Karpas-422 (cell line): Measurements from ENCODE around the gene KLHL33. TPM values are rescaled to one million over a fixed set of nuclear protein-coding genes. Genes with fewer than 3 reads are reported as not detected.

Source experiments
- DNase-seq: peaks from one replicate; pipeline ENCODE4 v3.0.0-alpha.2; 2015
- H2AFZ ChIP-seq: fragments of 200-600 bp; sonication (generic); 2 replicates; pipeline ENCODE4 v1.6.1; 2014; ENCODE audit warnings: antibody characterized with exemption, low read length, mixed read lengths
- H3K27ac ChIP-seq: fragments of 200-600 bp; sonication (generic); 2 replicates; pipeline ENCODE4 v1.5.1; 2014; ENCODE audit warnings: mild to moderate bottlenecking, low read length, moderate library complexity
- H3K27me3 ChIP-seq: fragments of 200-600 bp; sonication (generic); 2 replicates; pipeline ENCODE4 v1.6.1; 2014; ENCODE audit warnings: low read length, mixed read lengths
- H3K36me3 ChIP-seq: fragments of 200-600 bp; sonication (generic); 2 replicates; pipeline ENCODE4 v1.6.1; 2014; ENCODE audit warnings: low read length, mixed read lengths; ENCODE audit not compliant: insufficient read depth
- H3K4me1 ChIP-seq: fragments of 200-600 bp; sonication (generic); 2 replicates; pipeline ENCODE4 v1.6.1; 2014; ENCODE audit warnings: mild to moderate bottlenecking, low read length, mixed read lengths
- H3K4me2 ChIP-seq: fragments of 200-600 bp; sonication (generic); 2 replicates; pipeline ENCODE4 v1.6.1; 2014; ENCODE audit warnings: low read length, low read depth, mild to moderate bottlenecking; ENCODE audit not compliant: poor library complexity, severe bottlenecking
- H3K4me3 ChIP-seq: fragments of 200-600 bp; sonication (generic); 2 replicates; pipeline ENCODE4 v1.5.1; 2014; ENCODE audit warnings: mild to moderate bottlenecking, antibody characterized with exemption, low read length, mixed read lengths
- H3K79me2 ChIP-seq: fragments of 200-600 bp; sonication (generic); 2 replicates; pipeline ENCODE4 v1.6.1; 2014; ENCODE audit warnings: mild to moderate bottlenecking, low read length, mixed read lengths
- H3K9ac ChIP-seq: fragments of 200-600 bp; sonication (generic); 2 replicates; pipeline ENCODE4 v1.6.0; 2014; ENCODE audit warnings: low read length
- H3K9me2 ChIP-seq: fragments of 200-600 bp; sonication (generic), shearing (Covaris generic); replicated peaks from 2 replicates; pipeline ENCODE4 v1.6.0; 2014; ENCODE audit warnings: mild to moderate bottlenecking, low read length, moderate library complexity; ENCODE audit not compliant: insufficient read depth
- H3K9me3 ChIP-seq: fragments of 300-700, 200-600 bp; sonication (generic); 2 replicates; pipeline ENCODE4 v1.6.1; 2014; ENCODE audit warnings: low read length, mixed read lengths
- H4K20me1 ChIP-seq: fragments of 200-600 bp; sonication (generic); 2 replicates; pipeline ENCODE4 v1.6.1; 2014; ENCODE audit warnings: mild to moderate bottlenecking, antibody characterized with exemption, low read length, low read depth; ENCODE audit not compliant: insufficient read depth
- total RNA-seq: library from RNA; depleted of rRNA; stranded (reverse); fragments of >200 nt; shearing (Covaris generic); gene quantifications from 2 replicates; pipeline ENCODE4 v1.2.3, GENCODE V29; 2014; ENCODE audit warnings: low replicate concordance

KLHL33 gene
- total RNA-seq, 1 experiment from 2014 or later, result not detected

DNA sequence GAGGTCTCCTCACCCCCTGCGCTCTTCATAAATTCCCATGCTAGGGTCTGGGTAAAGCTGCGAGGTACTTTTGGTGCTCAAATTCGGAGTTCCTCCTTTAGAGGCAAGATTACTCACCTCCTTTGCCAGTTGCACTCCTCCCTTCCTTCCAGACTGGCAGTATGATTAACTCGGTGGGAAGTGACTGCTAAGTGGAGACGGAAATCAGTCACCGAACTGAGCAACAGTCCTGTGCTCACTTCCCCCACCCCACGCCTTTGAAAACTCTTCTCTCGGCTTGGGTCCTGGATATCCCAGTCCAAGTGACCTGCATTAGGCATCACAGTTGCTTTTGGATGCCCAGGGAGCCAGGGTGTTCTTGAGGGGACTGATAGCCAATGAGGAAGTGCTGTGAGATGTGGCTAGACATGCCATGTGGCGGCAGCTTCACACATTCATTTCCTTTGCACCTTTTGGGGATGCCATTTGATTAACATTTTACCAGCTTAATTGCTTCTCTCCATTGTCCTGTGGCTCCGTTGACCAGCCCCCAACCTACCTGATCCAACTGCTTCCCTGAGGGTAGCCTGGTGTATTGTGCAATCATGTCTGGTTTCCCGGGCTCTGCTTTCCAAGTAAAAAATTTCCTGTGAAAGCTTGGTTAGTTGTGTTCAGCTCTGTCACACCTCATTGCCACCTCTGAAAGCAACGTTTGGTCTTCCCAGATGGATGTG, 34.1 kb upstream of the KLHL33 start:
- no peaks in the 10 kb centered on the region for H3K9me2 ChIP-seq
- H3K4me2 ChIP-seq, result peak overlapping the region; percentile 96
- no peaks in the 10 kb centered on the region for H3K9me3 ChIP-seq
- peak overlapping the region; percentile 97 for H3K9ac ChIP-seq
- peak overlapping the region; percentile 57 for H3K27ac ChIP-seq
- H4K20me1 ChIP-seq, result peaks cover 38% of the 10 kb centered on the region
- DNase-seq, result peak; percentile 83
- H3K79me2 ChIP-seq, result peaks cover 39% of the 10 kb centered on the region
- peaks cover 38% of the 10 kb centered on the region for H3K36me3 ChIP-seq
- peaks cover 22% of the 10 kb centered on the region for H3K4me1 ChIP-seq
- H3K4me3 ChIP-seq, result peak overlapping the region; percentile 96
- peak overlapping the region; percentile 0; the same call in 1 of the 2 replicates for H2AFZ ChIP-seq
- no peaks in the 10 kb centered on the region for H3K27me3 ChIP-seq

DNA sequence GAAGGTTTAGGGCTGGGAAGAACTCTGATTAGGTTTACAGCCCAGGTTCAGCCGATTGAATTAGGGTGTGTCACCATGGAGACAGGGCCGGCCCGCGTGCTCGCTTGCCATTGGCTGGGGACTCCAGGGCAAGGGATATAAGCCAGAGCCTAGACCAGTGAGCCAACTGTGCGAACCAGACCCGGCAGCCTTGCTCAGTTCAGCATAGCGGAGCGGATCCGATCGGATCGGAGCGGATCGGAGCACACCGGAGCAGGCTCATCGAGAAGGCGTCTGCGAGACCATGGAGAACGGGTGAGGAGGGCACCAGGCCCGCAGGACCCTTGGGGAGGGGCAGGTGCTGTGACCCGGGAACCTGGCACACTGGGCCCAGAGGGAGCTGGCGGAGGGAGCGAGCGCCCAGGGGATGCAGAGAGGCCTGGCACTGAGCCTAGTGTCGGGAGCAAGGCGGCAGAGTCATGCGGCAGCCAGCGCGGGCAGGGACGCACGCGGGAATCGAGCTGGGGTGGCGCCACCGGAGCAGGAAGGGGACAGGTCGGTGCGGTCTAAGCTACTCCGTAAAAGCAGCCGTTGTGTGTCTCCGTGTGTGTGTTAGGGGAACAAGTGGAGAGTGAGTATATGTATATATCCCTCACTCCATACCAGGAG, 33.4 kb upstream of the KLHL33 start, which contains the start of gene PNP:
Gene PNP (plus strand): TSS at position 165 of the 648 bp plus-strand sequence. CDS start 119 bp downstream, at position 284.
- Histone ChIP-seq H4K20me1 (peaks cover 34% of the 10 kb centered on the region), H3K36me3 (peaks cover 31% of the 10 kb centered on the region), H3K79me2 (peaks cover 39% of the 10 kb centered on the region), H3K4me2 (peak within 1 kb of the TSS; percentile 96), H3K4me1 (peaks cover 22% of the 10 kb centered on the region), H3K9ac (peak within 1 kb of the TSS; percentile 97), H3K4me3 (peak within 1 kb of the TSS; percentile 96), H3K27me3 (no peaks in the 10 kb centered on the region), H3K9me3 (no peaks in the 10 kb centered on the region), H2AFZ (peak within 1 kb of the TSS; percentile 96), H3K27ac (peak within 1 kb of the TSS; percentile 57), H3K9me2 (no peaks in the 10 kb centered on the region)
- peak; percentile 99 for DNase-seq

DNA sequence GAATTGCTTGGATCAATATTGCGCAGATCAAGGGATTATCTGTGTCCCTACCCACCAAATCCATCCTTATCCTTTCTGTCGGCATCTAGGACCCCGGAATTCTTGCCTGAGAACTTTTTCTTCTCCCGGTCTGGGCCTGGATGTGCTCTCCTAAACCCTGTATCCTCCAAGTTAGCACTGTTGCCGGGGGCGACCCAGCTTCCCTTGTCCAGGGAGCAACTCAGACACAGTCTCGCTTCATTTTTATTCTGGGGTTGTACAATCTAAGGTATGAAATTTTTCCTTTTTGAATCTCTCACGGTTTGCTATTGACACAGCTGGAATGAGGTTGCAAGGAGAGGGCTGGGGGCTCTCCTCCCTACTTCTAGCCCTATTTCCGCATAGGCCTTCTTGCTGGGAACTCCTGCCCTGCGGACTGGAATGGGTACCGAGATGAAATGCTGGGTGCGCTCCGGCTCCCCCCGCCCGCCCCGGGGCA, 32.8 kb upstream of the KLHL33 start:
- Histone ChIP-seq H3K9me2 (no peaks in the 10 kb centered on the region), H3K27me3 (no peaks in the 10 kb centered on the region), H4K20me1 (peaks cover 29% of the 10 kb centered on the region), H3K4me3 (peak overlapping the region; percentile 96), H3K4me2 (peak overlapping the region; percentile 96), H3K79me2 (peaks cover 39% of the 10 kb centered on the region), H3K4me1 (peaks cover 22% of the 10 kb centered on the region), H3K36me3 (peaks cover 26% of the 10 kb centered on the region), H3K27ac (no peak overlapping the region), H2AFZ (peak overlapping the region; percentile 96), H3K9ac (peak overlapping the region; percentile 97), H3K9me3 (no peaks in the 10 kb centered on the region)
- no peak for DNase-seq

DNA sequence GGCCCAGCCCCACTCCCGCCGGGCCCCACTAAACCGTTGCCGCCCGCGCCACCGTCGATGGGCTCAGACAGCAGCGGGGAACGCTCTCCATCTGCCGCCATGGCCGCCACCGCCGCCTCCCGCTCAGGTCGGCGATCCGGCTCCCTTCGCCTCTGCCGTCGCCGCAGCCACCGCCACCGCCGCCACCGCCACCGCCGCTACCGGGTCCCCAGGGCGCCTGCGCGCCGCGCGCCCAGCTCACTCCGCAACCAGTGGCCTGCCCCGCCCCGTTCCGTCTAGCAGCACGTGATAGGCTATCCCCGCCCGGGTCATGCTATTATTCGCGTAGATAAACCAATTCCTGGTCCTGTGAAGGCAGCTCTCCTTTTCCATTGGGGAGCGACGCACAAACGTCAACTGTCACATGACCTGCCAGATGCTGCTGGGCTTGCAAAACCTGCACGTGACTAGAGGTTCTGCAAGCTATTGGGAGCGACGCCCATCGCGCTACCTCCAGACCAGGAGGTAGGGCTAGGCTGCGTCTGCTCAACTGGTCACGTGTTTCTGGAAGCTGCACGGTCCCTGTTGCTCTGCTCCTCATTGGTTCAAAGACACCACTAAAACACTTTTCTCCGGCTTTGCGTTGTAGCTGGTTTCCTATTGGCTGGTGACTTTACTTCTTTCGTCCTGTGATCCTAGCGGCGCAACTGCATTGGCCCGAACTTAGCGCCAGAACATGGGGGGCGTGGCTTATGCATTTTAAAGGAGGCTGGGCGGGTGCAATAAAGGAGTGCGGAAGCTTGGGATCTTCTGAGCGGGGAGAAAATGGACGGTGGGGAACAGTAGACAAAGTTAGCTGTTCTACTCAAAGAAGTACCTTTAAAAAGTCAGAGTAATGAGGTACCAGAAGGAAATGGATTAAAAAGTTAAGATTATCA, 25.5 kb upstream of the KLHL33 start, which contains the start of gene PIP4P1:
Gene PIP4P1 (minus strand): TSS at position 210 of the 917 bp plus-strand sequence. CDS start 109 bp downstream, at position 101.
- peaks cover 10% of the 10 kb centered on the region for H4K20me1 ChIP-seq
- H3K9ac ChIP-seq, result peak within 1 kb of the TSS; percentile 88
- peak; percentile 100 for DNase-seq
- no peaks in the 10 kb centered on the region; the same call in 1 of the 2 replicates for H3K9me2 ChIP-seq
- peak within 1 kb of the TSS; percentile 75 for H3K27ac ChIP-seq
- no peak within 1 kb of the TSS for H2AFZ ChIP-seq
- peaks cover 46% of the 10 kb centered on the region for H3K79me2 ChIP-seq
- H3K4me3 ChIP-seq, result peak within 1 kb of the TSS; percentile 81
- H3K27me3 ChIP-seq, result no peaks in the 10 kb centered on the region
- H3K36me3 ChIP-seq, result peaks cover 28% of the 10 kb centered on the region
- H3K9me3 ChIP-seq, result no peaks in the 10 kb centered on the region
- peaks cover 48% of the 10 kb centered on the region for H3K4me1 ChIP-seq
- peak within 1 kb of the TSS; percentile 93 for H3K4me2 ChIP-seq

DNA sequence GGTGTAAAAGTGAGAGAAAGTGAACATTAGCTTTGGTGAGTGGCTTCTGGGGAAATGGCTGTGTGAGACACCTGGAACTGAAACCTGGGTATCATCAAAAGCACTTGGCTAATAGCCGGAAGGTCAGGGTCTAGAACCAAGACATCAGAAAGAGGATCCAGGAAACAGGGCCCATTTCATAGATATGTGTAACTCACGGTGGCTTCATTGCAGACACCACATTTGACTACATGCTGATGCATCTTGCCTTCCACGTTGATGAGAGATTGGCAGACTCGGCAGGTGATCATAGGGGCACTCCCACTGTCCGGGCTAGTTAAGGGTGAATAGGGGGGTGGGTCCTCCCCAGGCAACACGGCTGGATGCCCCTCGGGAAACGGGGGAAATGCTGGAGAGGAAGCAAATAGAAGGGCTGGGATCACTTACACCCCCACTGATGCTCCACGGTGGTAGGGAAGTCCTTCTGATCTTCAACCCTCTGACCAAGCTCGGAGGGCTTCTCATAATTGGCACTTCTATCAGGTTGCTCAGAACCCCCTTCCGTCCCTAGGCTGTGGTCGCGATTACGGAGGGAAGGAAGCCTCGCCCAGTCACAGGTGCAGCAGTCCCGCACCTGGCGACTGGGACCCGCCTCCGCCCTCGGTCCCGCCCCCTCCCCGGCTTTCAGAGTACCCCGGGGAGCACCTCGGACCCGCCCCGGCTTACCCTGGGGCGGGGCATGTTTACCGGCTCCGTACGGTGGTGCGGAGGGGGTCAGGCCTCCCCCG, 24.7 kb upstream of the KLHL33 start:
- no peaks in the 10 kb centered on the region; the same call in 1 of the 2 replicates for H3K9me2 ChIP-seq
- peak overlapping the region; percentile 75 for H3K27ac ChIP-seq
- no peaks in the 10 kb centered on the region for H3K27me3 ChIP-seq
- peaks cover 29% of the 10 kb centered on the region for H3K36me3 ChIP-seq
- H4K20me1 ChIP-seq, result peaks cover 10% of the 10 kb centered on the region
- H2AFZ ChIP-seq, result no peak overlapping the region
- peak; percentile 80 for DNase-seq
- H3K4me2 ChIP-seq, result peak overlapping the region; percentile 93
- H3K4me1 ChIP-seq, result peaks cover 54% of the 10 kb centered on the region
- peak overlapping the region; percentile 88 for H3K9ac ChIP-seq
- H3K79me2 ChIP-seq, result peaks cover 55% of the 10 kb centered on the region
- H3K9me3 ChIP-seq, result no peaks in the 10 kb centered on the region
- peak overlapping the region; percentile 81 for H3K4me3 ChIP-seq

DNA sequence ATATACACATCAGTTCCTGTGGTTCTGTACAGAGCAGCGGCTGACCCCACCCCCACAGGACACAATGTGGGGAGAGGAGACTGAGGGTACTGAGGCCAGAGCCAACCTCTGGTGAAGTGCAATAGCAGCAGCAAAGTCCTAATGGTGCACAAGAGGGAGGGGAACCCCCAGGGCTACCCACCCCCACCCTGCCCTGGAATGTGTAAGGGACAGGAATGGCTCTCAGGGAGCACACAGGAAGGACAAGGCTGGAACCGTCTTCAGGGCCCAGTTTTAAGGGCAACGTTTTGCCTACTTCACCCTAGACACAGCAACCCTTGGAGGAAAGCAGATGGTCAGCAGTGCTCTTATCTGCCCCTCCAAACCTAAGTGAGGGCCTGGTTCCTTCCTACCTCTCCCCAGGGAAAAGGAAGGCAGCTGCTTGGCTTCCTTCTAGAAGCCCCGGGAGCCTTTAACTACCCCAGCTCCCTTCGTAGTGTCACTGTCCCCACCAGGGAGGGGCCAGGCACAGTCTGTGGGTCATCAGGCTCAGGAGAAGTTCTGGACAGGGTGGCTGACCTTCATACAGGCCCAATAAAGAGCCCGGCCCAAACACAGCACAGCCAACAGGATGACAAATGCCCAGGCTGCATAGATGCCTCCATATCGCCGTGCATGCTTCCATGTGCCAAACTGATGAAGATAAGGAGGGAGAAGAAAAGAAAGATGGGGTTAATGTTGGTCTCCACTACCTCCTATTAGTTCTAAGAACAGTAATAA, 22.2 kb upstream of the KLHL33 start:
- Histone ChIP-seq H3K9me3 (no peaks in the 10 kb centered on the region), H3K36me3 (peaks cover 29% of the 10 kb centered on the region), H3K9ac (peak overlapping the region; percentile 13; the same call in 1 of the 2 replicates), H4K20me1 (peaks cover 10% of the 10 kb centered on the region), H3K27me3 (no peaks in the 10 kb centered on the region), H3K27ac (no peak overlapping the region), H3K9me2 (no peaks in the 10 kb centered on the region; the same call in 1 of the 2 replicates), H3K4me2 (peak overlapping the region; percentile 5), H2AFZ (no peak overlapping the region), H3K4me1 (peaks cover 60% of the 10 kb centered on the region), H3K4me3 (no peak overlapping the region), H3K79me2 (peaks cover 71% of the 10 kb centered on the region)
- no peak for DNase-seq

DNA sequence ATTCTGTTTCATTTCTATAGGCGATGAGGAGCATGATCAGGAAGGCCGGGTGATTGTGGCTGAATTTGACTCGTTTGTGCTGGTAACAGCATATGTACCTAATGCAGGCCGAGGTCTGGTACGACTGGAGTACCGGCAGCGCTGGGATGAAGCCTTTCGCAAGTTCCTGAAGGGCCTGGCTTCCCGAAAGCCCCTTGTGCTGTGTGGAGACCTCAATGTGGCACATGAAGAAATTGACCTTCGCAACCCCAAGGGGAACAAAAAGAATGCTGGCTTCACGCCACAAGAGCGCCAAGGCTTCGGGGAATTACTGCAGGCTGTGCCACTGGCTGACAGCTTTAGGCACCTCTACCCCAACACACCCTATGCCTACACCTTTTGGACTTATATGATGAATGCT, 21.0 kb upstream of the KLHL33 start:
- Histone ChIP-seq H3K4me2 (peak overlapping the region; percentile 81), H3K9me3 (no peaks in the 10 kb centered on the region), H3K4me3 (peak overlapping the region; percentile 86), H3K79me2 (peaks cover 81% of the 10 kb centered on the region), H3K4me1 (peaks cover 56% of the 10 kb centered on the region), H3K27me3 (no peaks in the 10 kb centered on the region), H3K9ac (peak overlapping the region; percentile 83), H2AFZ (no peak overlapping the region), H3K9me2 (no peaks in the 10 kb centered on the region), H4K20me1 (peaks cover 10% of the 10 kb centered on the region), H3K27ac (no peak overlapping the region), H3K36me3 (peaks cover 37% of the 10 kb centered on the region)
- DNase-seq, result no peak
